Neural crest cell (in vitro differentiated cells): ENCODE measurements around the gene SHROOM2. TPM values are rescaled to one million over a fixed set of nuclear protein-coding genes. Genes with fewer than 3 reads are reported as not detected.

ENCODE experiments used
- DNase-seq: peaks from one replicate; pipeline ENCODE4 v3.0.0; 2021; ENCODE audit warnings: low read depth, mixed read lengths, low spot score
- H3K27ac Mint-ChIP-seq: one replicate; pipeline ENCODE4 v1.8.0; 2021; ENCODE audit warnings: mild to moderate bottlenecking, mixed read lengths; ENCODE audit not compliant: unreplicated experiment
- H3K27me3 Mint-ChIP-seq: 2 replicates; pipeline ENCODE4 v1.8.0; 2021; ENCODE audit warnings: low read depth, mild to moderate bottlenecking, mixed read lengths
- H3K36me3 Mint-ChIP-seq: 2 replicates; pipeline ENCODE4 v1.8.0; 2021; ENCODE audit warnings: low read depth, mild to moderate bottlenecking, mixed read lengths
- H3K4me1 Mint-ChIP-seq: 2 replicates; pipeline ENCODE4 v1.8.0; 2021; ENCODE audit warnings: mixed read lengths
- H3K4me3 Mint-ChIP-seq: one replicate; pipeline ENCODE4 v1.8.0; 2021; ENCODE audit warnings: mild to moderate bottlenecking, mixed read lengths
- H3K9me3 Mint-ChIP-seq: 2 replicates; pipeline ENCODE4 v1.8.0; 2021; ENCODE audit warnings: mixed read lengths
- CTCF ChIP-seq: fragments of 200-600 bp; sonication (generic); conservative IDR thresholded peaks from 2 replicates; pipeline ENCODE4 v1.5.0; 2021; ENCODE audit warnings: antibody characterized with exemption, mild to moderate bottlenecking
- total RNA-seq: library from RNA; stranded (reverse); gene quantifications from 2 replicates; pipeline ENCODE4 v1.2.1, GENCODE V29; 2021

Gene SHROOM2
- total RNA-seq, 1 donor from 2014 or later: 11.1 TPM

- H3K4me1 Mint-ChIP-seq: peaks cover 4% of the 10 kb centered on the region
Observed at GRCh38 chrX:9794495-9794894, 8.3 kb downstream of the SHROOM2 start.

GRCh38 chrX:9797384-9798360 lies 11.4 kb downstream of the SHROOM2 start:
- no peak for DNase-seq
- no peak overlapping the region for H3K4me3 Mint-ChIP-seq
- TF ChIP-seq CTCF: no peak
- peaks cover 6% of the 10 kb centered on the region for H3K27me3 Mint-ChIP-seq
- peaks cover 4% of the 10 kb centered on the region for H3K4me1 Mint-ChIP-seq
- peaks cover 12% of the 10 kb centered on the region for H3K9me3 Mint-ChIP-seq
- H3K27ac Mint-ChIP-seq: no peak overlapping the region
- peaks cover 15% of the 10 kb centered on the region for H3K36me3 Mint-ChIP-seq

More at GRCh38 chrX:9794495-9794894, 8.3 kb downstream of the SHROOM2 start:
- peaks cover 7% of the 10 kb centered on the region for H3K36me3 Mint-ChIP-seq
- no peak for TF ChIP-seq CTCF
- H3K4me3 Mint-ChIP-seq: no peak overlapping the region
- H3K27ac Mint-ChIP-seq: no peak overlapping the region
- peaks cover 3% of the 10 kb centered on the region for H3K9me3 Mint-ChIP-seq
- no peak for DNase-seq
- peaks cover 11% of the 10 kb centered on the region for H3K27me3 Mint-ChIP-seq

- no peak for DNase-seq
Observed at GRCh38 chrX:9802737-9803136, 16.5 kb downstream of the SHROOM2 start.

GRCh38 chrX:9804444-9804843 lies 18.2 kb downstream of the SHROOM2 start:
- H3K27me3 Mint-ChIP-seq: peaks cover 4% of the 10 kb centered on the region
- TF ChIP-seq CTCF: no peak
- H3K9me3 Mint-ChIP-seq: peaks cover 12% of the 10 kb centered on the region
- no peak overlapping the region for H3K27ac Mint-ChIP-seq
- no peaks in the 10 kb centered on the region for H3K4me1 Mint-ChIP-seq
- H3K36me3 Mint-ChIP-seq: peaks cover 13% of the 10 kb centered on the region
- H3K4me3 Mint-ChIP-seq: no peak overlapping the region
- no peak for DNase-seq

More at GRCh38 chrX:9802737-9803136, 16.5 kb downstream of the SHROOM2 start:
- H3K27me3 Mint-ChIP-seq: no peaks in the 10 kb centered on the region
- no peak for TF ChIP-seq CTCF
- H3K4me3 Mint-ChIP-seq: no peak overlapping the region
- H3K4me1 Mint-ChIP-seq: peaks cover 3% of the 10 kb centered on the region
- peaks cover 9% of the 10 kb centered on the region for H3K36me3 Mint-ChIP-seq
- no peak overlapping the region for H3K27ac Mint-ChIP-seq
- peaks cover 12% of the 10 kb centered on the region for H3K9me3 Mint-ChIP-seq

- peaks cover 5% of the 10 kb centered on the region for H3K36me3 Mint-ChIP-seq
- no peak overlapping the region for H3K4me3 Mint-ChIP-seq
- H3K27me3 Mint-ChIP-seq: peaks cover 16% of the 10 kb centered on the region
- no peak for TF ChIP-seq CTCF
- H3K4me1 Mint-ChIP-seq: no peaks in the 10 kb centered on the region
- no peak overlapping the region for H3K27ac Mint-ChIP-seq
- peaks cover 3% of the 10 kb centered on the region for H3K9me3 Mint-ChIP-seq
- no peak for DNase-seq
Observed at GRCh38 chrX:9805956-9806355, 19.7 kb downstream of the SHROOM2 start.
